ENCODE data around the gene TBC1D5. TPM values are rescaled to one million over a fixed set of nuclear protein-coding genes. Genes with fewer than 3 reads are reported as not detected.
"Not testable (repeated sequence)": the region's sequence is repeated elsewhere in the genome, so short reads cannot be mapped to it uniquely, and the experiment has no call there.

Gene TBC1D5
- total RNA-seq, 1 experiment from 2014 or later = 59.4 TPM

DNA sequence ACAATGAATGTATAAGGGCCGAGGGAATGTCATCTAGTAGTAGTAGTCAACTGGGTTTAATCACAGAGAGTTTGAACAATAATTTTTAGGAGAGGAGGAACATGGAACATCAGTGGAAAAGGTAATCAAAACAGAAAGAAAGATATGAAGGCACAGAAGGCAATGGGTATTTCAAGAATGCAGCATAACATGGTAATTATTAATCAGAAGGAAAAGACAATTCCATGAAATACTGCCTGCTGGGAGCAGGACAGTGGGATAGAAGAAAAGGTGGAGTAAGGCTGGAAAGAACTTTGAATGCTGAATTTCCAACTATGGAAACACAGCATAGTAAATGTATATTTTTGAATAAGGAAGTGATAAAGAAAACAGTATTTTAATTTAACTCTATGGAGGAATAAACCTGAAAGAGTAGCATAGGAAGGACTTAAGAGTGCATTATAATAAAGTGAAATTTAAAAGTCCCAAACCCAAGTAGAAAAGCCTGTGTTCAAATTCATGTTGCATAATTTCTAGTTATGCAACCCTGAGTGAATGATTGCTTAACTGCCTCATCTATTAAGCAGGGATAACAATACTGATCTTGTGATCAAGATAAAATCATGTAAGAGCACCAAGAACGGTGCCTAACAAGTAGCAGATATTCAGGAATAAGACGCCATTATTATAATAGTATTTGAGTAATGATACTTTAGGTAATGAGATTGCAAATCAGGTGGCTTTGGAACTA, 357.7 kb downstream of the TBC1D5 start:
- Histone ChIP-seq H3K36me3 (no peaks in the 10 kb centered on the region), H3K9me3 (replicated peaks) (no peaks in the 10 kb centered on the region), H3K4me1 (no peaks in the 10 kb centered on the region), H3K4me3 (no peak overlapping the region), H3K27me3 (no peaks in the 10 kb centered on the region), H3K27ac (no peak overlapping the region)
- DNase-seq = no peak

DNA sequence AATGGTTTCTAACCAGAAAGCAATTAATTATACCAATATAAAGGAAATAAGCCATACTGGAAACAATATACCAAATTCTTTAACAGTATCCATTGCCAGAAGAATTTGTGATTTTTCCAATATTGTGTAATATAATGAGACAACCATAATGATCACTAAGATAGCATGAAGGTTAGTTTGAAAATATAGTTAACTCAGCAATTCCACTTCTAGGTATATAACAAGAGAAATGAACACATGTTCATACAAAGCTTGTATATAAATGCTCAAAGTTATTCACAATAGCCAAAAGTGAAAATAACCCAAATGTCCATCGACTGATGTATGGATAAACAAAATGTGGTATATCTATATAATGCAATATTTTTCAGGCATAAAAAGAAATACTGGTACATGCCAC, 369.1 kb downstream of the TBC1D5 start:
- Histone ChIP-seq H3K4me3 (no peak overlapping the region), H3K36me3 (no peaks in the 10 kb centered on the region), H3K27me3 (no peaks in the 10 kb centered on the region), H3K9me3 (replicated peaks) (no peaks in the 10 kb centered on the region), H3K27ac (no peak overlapping the region), H3K4me1 (no peaks in the 10 kb centered on the region)
- no peak for DNase-seq

DNA sequence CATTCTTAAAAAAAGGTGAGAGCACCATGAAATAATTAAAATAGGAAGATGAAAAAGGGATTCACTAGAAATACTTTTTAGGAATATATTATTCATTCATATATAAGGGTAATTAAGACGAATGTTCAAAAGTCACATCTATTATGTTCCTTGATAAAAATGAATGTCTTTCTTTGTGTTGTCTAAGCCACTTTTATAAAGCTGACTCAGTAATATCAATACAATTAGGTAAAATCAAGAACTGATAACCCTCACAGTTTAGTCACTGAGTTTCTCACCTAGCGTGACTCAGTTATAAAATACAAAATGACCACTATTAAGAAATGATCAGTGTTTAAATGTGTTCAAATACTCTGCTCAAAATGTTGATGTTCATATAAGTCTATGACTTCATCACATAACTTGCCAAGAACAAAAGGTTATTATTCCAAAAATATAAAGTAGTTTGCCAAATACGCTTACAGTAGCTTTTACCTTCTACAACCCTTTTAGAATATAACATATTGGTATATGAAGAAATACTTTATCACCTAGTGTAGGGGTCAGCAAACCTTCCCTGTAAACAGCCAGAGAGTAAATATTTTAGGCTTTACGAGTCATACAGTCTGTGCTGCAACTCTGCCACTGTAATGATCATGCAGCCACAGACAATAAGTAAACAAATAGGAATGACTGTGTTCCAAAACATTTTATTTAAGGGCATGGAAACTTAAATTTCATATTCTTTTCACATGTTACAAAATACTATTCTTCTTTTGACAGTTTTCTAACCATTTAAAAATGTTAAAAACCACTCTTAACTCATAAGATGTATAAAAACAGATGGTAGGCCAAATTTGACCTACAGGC, 369.8 kb downstream of the TBC1D5 start:
- no peak overlapping the region for H3K27ac ChIP-seq
- no peaks in the 10 kb centered on the region for H3K4me1 ChIP-seq
- no peaks in the 10 kb centered on the region for H3K27me3 ChIP-seq
- H3K9me3 ChIP-seq (replicated peaks) = no peaks in the 10 kb centered on the region
- H3K4me3 ChIP-seq = no peak overlapping the region
- DNase-seq = no peak
- no peaks in the 10 kb centered on the region for H3K36me3 ChIP-seq

DNA sequence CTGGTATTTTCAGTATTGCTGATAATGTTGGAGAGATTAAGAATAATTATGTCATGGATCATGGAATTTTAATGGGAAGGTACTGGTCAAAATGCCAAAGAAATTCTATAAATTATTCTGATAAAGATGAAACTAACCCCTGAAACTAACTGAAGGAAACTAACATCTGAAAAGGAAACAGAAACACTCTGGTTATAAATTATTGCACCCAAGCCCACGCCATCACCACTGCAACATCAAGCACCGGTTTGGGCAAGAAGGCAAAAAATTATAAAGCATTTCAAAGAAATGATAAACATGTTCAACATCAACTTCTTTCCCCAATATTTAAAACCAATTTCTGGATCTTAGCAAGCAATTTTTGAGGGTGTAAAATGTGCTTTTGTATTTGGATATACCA, 372.5 kb downstream of the TBC1D5 start:
- H3K36me3 ChIP-seq = no peaks in the 10 kb centered on the region
- no peak overlapping the region for H3K4me3 ChIP-seq
- H3K27me3 ChIP-seq = no peaks in the 10 kb centered on the region
- no peak overlapping the region for H3K27ac ChIP-seq
- no peaks in the 10 kb centered on the region for H3K9me3 ChIP-seq (replicated peaks)
- DNase-seq = no peak
- no peaks in the 10 kb centered on the region for H3K4me1 ChIP-seq

DNA sequence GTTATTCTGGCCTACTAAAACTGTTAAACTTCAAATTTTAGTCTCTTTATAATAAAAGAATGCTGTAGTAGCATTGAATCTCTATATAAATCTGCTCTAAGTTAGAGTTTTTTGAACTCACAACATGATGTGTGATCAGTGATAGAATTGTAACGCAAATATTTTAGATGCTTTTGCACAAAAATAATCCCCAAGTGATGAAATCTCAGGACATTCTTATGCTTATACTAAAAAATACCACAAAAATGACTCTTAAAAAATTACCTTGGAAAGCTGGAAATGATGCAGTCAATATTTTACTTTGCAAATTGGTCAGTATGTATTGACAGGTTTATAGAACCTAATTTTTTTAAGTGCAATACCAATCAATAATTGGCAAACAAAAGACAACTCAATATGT, 375.3 kb downstream of the TBC1D5 start:
- no peak overlapping the region for H3K4me3 ChIP-seq
- no peaks in the 10 kb centered on the region for H3K36me3 ChIP-seq
- no peaks in the 10 kb centered on the region for H3K27me3 ChIP-seq
- no peak overlapping the region for H3K27ac ChIP-seq
- no peak for DNase-seq
- no peaks in the 10 kb centered on the region for H3K4me1 ChIP-seq
- no peaks in the 10 kb centered on the region for H3K9me3 ChIP-seq (replicated peaks)

DNA sequence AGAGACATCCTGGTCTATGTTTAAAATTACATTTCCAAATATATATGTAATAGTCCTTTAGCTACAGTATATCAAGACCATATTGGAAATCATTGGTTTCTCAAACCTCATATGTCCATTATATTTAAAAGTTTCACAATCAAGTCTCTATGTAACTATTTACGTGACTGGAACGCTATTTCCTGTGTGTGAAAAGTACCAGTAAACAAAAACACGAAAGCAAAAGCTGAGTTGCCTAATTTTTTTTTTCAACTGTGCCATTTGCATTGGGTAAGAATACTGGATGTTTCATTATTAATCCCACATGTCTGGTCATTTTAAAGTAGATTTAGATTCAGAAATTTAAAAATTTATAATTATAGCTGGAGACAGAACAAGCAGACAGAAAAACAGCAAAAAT, 381.4 kb downstream of the TBC1D5 start:
- DNase-seq = no peak
- Histone ChIP-seq H3K4me1 (no peaks in the 10 kb centered on the region), H3K27me3 (no peaks in the 10 kb centered on the region), H3K4me3 (no peak overlapping the region), H3K9me3 (replicated peaks) (no peaks in the 10 kb centered on the region), H3K27ac (no peak overlapping the region), H3K36me3 (no peaks in the 10 kb centered on the region; the same call in 1 of the 2 replicates)

DNA sequence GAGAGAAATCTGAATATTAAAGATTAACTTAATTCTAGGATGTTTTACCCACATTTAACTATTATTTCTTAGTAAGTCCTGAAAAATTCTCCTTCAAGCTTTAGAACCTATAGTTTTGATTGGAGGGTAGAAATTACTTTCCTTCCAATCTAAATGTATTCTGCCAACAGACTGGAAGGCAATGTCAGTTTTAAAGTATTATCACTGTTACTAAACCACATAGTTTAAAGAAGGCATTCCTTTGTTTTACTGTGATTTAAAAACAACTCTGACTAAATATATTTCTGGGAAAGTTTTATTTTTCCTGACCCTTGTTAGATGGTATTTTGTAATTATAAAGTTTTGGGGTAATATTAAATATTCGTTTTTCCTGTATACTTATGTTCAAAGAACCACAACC, 382.5 kb downstream of the TBC1D5 start:
- Histone ChIP-seq H3K4me3 (no peak overlapping the region), H3K9me3 (replicated peaks) (no peaks in the 10 kb centered on the region), H3K27me3 (no peaks in the 10 kb centered on the region), H3K36me3 (no peaks in the 10 kb centered on the region; the same call in 1 of the 2 replicates), H3K4me1 (no peaks in the 10 kb centered on the region), H3K27ac (no peak overlapping the region)
- no peak for DNase-seq

DNA sequence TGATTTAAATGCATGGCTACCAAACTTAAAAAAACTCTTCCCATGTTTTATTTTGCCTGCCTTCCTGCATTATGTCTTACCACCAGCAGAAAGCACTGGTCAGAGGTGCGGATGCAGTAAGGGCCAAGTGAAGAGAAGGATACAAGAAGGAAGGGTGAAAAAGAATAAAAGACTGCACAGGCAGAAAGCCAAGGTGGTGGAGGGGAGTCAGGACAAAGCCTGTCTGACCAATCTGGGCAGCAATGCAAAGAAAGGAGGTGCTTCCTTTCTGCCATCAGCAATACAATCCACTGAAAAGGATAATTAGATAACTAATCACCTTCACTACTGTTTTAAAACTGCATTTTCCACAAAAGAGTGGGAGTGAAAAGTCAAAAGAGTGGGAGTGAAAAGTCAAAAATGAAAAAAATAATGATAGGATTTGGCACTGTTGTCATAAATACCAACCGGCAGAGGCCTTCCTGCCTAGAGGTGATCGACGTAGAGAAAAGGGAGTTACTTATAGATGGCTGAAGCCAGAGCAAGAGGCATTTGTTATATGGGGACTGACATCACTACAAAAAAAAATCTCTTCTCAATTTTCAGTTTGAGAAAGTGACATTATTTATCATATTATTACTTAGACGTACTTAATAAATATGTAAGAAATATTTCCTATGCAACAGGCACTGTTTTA, 385.3 kb downstream of the TBC1D5 start:
- Histone ChIP-seq H3K27ac (no peak overlapping the region), H3K4me3 (no peak overlapping the region), H3K4me1 (no peaks in the 10 kb centered on the region), H3K36me3 (no peaks in the 10 kb centered on the region; the same call in 1 of the 2 replicates), H3K27me3 (no peaks in the 10 kb centered on the region), H3K9me3 (replicated peaks) (no peaks in the 10 kb centered on the region)
- no peak for DNase-seq

DNA sequence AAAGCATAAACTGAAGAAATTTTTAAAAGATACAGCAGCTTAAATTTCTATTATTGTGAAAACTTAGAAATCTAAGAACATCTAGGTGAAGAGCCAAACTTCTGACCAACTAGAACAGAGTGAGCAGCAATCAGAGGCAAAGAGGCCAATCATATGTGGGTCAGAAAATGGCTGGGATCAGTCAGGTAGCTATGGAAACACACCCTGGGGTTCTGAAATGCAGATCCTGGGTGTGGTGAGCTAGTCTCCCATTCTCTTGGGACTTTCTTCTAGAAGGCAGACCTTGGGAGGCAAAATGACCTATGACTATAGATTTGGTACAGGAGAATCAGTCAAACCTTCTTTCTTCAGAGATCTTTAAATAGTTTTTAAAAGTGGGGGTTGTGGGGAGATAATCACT, 385.8 kb downstream of the TBC1D5 start:
- no peak for DNase-seq

DNA sequence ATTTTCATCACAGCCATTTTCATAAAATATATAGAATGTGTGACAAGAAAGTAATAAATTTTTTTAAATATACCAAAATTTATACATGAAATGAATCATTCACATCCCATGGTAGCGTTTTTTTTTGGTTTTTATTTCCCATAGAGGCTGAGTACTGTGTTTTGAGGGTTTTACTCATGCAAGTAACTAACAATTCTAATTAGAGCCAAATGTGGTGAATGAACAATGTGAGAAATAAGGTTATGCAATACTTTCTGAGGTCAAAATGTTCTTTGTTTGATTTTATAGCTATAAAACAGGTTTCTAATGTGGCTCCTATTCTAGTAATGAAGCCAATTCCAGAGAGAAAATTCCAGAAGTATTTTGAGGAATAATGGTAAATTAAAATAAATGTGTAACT, 386.8 kb downstream of the TBC1D5 start:
- no peak overlapping the region for H3K27ac ChIP-seq
- no peaks in the 10 kb centered on the region; the same call in 1 of the 2 replicates for H3K36me3 ChIP-seq
- H3K4me3 ChIP-seq = no peak overlapping the region
- no peaks in the 10 kb centered on the region for H3K4me1 ChIP-seq
- H3K27me3 ChIP-seq = no peaks in the 10 kb centered on the region
- no peak for DNase-seq
- H3K9me3 ChIP-seq (replicated peaks) = no peaks in the 10 kb centered on the region

More for the DNA sequence above, 385.8 kb downstream of the TBC1D5 start:
- H3K27ac ChIP-seq = no peak overlapping the region
- H3K4me3 ChIP-seq = no peak overlapping the region
- H3K4me1 ChIP-seq = no peaks in the 10 kb centered on the region
- H3K27me3 ChIP-seq = no peaks in the 10 kb centered on the region
- H3K36me3 ChIP-seq = no peaks in the 10 kb centered on the region; the same call in 1 of the 2 replicates
- H3K9me3 ChIP-seq (replicated peaks) = no peaks in the 10 kb centered on the region

DNA sequence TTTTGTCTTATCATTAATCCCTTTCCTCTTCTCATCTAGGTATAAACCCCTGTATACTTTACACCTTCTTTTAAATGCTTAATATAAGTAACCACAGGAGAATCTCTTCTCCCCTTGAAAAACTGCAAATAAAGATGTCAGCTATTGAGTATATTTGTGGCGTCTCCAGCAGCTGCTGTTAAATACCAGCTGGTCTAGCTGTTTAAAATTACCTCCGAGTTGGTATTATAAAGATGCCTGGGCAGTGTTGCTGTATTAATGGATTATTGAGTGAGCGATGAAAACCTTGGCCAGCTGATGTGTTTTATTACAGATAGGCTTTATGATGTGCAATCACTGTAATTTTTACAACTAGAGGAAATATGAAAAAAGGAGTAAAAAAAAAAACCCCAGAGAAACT, 388.1 kb downstream of the TBC1D5 start:
- Histone ChIP-seq H3K4me1 (no peaks in the 10 kb centered on the region), H3K27ac (no peak overlapping the region), H3K27me3 (no peaks in the 10 kb centered on the region), H3K9me3 (replicated peaks) (no peaks in the 10 kb centered on the region), H3K4me3 (no peak overlapping the region), H3K36me3 (no peaks in the 10 kb centered on the region)
- no peak for DNase-seq

DNA sequence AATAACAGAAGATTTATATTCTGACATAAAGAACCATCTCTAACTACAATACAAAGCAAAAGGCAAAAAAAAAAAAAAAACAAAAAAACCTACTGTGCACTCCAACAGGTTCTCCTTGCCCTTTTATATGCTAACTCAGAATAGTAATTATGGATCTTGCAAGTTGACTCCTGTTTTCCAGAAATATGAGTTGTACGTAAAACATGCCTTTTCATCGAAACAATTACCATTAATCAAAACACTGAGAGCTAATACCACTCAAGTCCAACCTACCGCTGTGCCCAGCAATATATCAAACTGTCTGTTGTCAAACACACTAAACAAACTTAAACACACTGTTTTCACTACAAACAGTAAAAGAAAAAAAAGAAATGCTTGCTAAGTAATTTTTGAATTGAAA, 389.8 kb downstream of the TBC1D5 start:
- Histone ChIP-seq H3K36me3 (no peaks in the 10 kb centered on the region), H3K9me3 (replicated peaks) (no peaks in the 10 kb centered on the region), H3K4me3 (no peak overlapping the region), H3K27me3 (no peaks in the 10 kb centered on the region), H3K4me1 (no peaks in the 10 kb centered on the region), H3K27ac (no peak overlapping the region)
- no peak for DNase-seq

DNA sequence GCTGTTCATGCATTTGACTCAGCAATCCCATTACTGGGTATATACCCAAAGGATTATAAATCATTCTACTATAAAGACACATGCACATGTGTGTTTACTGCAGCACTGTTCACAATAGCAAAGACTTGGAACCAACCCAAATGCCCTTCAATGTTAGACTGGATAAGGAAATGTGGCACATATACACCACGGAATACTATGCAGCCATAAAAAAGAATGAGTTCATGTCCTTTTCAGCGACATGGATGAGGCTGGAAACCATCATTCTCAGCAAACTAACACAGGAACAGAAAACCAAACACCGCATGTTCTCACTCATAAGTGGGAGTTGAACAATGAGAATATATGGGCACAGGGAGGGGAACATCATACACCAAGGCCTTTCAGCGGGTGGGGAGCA, 391.2 kb downstream of the TBC1D5 start:
- not testable (repeated sequence) for H3K9me3 ChIP-seq (replicated peaks); H3K27ac ChIP-seq; DNase-seq; H3K36me3 ChIP-seq; H3K27me3 ChIP-seq; H3K4me1 ChIP-seq; H3K4me3 ChIP-seq

DNA sequence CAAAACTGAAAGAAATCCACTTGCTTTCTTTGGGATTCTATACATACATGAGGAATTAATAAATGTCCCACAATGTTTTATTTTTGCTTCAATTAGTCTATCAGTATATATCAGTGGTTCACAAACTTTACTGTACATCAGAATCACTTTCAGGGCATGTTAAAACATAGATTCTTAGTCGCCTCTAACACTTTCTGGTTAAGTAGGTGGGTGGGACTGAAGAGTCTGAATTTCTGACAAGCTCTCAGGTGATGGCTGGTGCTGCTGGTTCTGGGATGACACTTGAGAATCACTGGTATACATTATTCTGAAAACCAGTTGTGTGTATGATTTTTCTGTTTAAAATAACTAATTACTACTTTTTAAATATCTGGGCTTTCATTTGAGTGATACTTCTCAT, 393.3 kb downstream of the TBC1D5 start:
- H3K4me1 ChIP-seq = no peaks in the 10 kb centered on the region
- DNase-seq = no peak
- H3K36me3 ChIP-seq = no peaks in the 10 kb centered on the region
- H3K4me3 ChIP-seq = no peak overlapping the region
- no peaks in the 10 kb centered on the region for H3K27me3 ChIP-seq
- H3K27ac ChIP-seq = no peak overlapping the region
- H3K9me3 ChIP-seq (replicated peaks) = no peaks in the 10 kb centered on the region

DNA sequence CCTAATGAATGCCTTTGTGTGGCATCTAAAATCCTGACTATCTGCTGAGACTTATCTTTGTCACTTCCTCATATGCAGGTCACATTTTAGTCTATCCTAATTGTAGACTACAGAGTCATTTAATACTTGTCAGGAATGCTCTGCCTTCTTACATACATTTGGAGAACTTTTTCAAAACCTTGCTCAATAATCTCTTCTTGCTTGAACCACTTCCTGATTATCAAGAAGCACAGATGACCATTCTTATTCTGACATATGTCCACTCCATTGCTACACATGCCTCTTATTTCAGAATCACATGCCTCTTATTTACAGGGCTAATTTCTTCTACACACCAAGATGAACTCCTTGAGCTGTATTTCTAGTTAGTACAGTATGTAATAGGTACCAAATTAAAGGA, 400.3 kb downstream of the TBC1D5 start:
- Histone ChIP-seq H3K4me1 (no peaks in the 10 kb centered on the region), H3K36me3 (no peaks in the 10 kb centered on the region), H3K27me3 (no peaks in the 10 kb centered on the region), H3K9me3 (replicated peaks) (no peaks in the 10 kb centered on the region), H3K27ac (no peak overlapping the region), H3K4me3 (no peak overlapping the region)
- no peak for DNase-seq

All from SJCRH30 (cell line).